Naive thymus-derived CD4-positive, alpha-beta T cell (primary cell): ENCODE results near the gene STEAP3. TPM values are rescaled to one million over a fixed set of nuclear protein-coding genes. Genes with fewer than 3 reads are reported as not detected.
A peak's percentile ranks its signal among the peaks of the same experiment; 100 is the strongest.

Experiments used
- ATAC-seq: fragments of 150-1000 bp; cut with Tn5 transposase; 2 replicates; pipeline ENCODE4 v1.10.0; 2021; ENCODE audit warnings: mild to moderate bottlenecking, moderate library complexity
- CTCF ChIA-PET: fragments of 350-600 bp; sonication (Branson Sonifier 250); formaldehyde crosslinking; loops from one replicate; lab custom pipeline; 2021; ENCODE audit warnings: antibody characterized with exemption; lab: Charles Lee
- POLR2A ChIA-PET: fragments of 350-600 bp; sonication (Branson Sonifier 250); formaldehyde crosslinking; loops from one replicate; lab custom pipeline; 2021; ENCODE audit warnings: antibody characterized with exemption, inconsistent platforms; lab: Charles Lee
- DNase-seq, 9 donors: peaks; one replicate each; pipeline versions ENCODE4 v3.0.0 to v3.0.0-alpha.2; 2020 to 2022; ENCODE audit warnings: mixed read lengths in 1 of 9
- H3K27ac ChIP-seq: one replicate; pipeline ENCODE4 v1.7.0; 2013; ENCODE audit warnings: mild to moderate bottlenecking, low read depth, low read length, moderate library complexity
- H3K27me3 ChIP-seq, 2 donors: one replicate each; pipeline ENCODE4 v1.7.0; 2013; ENCODE audit warnings: low read length in 2 of 2, mild to moderate bottlenecking in 2 of 2, moderate library complexity in 2 of 2; ENCODE audit not compliant: control insufficient read depth in 2 of 2, insufficient read depth in 2 of 2
- H3K36me3 ChIP-seq, 3 experiments: 1 replicate in 2 of 3; 2 replicates in 1 of 3; pipeline ENCODE4 v1.7.0; 2013; ENCODE audit warnings: low read length in 3 of 3, mild to moderate bottlenecking in 3 of 3, moderate library complexity in 1 of 3; ENCODE audit not compliant: insufficient read depth in 3 of 3, control insufficient read depth in 2 of 3
- H3K4me1 ChIP-seq, 2 donors: one replicate each; pipeline ENCODE4 v1.7.0; 2013; ENCODE audit warnings: low read length in 2 of 2, mild to moderate bottlenecking in 2 of 2, moderate library complexity in 1 of 2; ENCODE audit not compliant: control insufficient read depth in 2 of 2, insufficient read depth in 2 of 2
- H3K4me3 ChIP-seq: 2 replicates; pipeline ENCODE4 v1.7.0; 2013; ENCODE audit warnings: mild to moderate bottlenecking, low read length
- H3K9me3 ChIP-seq, 3 experiments: 1 replicate in 2 of 3; 2 replicates in 1 of 3; pipeline ENCODE4 v1.7.0; 2013; ENCODE audit warnings: low read length in 3 of 3; ENCODE audit not compliant: control insufficient read depth in 2 of 3
- H3K27ac Mint-ChIP-seq, 9 donors: one replicate each; pipeline ENCODE4 v1.8.0; 2020 to 2022; ENCODE audit warnings: mixed read lengths in 9 of 9, mild to moderate bottlenecking in 8 of 9, moderate library complexity in 5 of 9, inconsistent platforms in 2 of 9
- H3K27me3 Mint-ChIP-seq, 5 donors: one replicate each; pipeline ENCODE4 v1.8.0; 2021 to 2022; ENCODE audit warnings: mixed read lengths in 5 of 5, mild to moderate bottlenecking in 1 of 5
- H3K36me3 Mint-ChIP-seq, 5 donors: one replicate each; pipeline ENCODE4 v1.8.0; 2020 to 2022; ENCODE audit warnings: mixed read lengths in 5 of 5, mild to moderate bottlenecking in 3 of 5, inconsistent platforms in 1 of 5
- H3K4me1 Mint-ChIP-seq, 7 donors: one replicate each; pipeline ENCODE4 v1.8.0; 2020 to 2022; ENCODE audit warnings: mixed read lengths in 7 of 7, mild to moderate bottlenecking in 3 of 7, inconsistent platforms in 1 of 7
- H3K4me3 Mint-ChIP-seq, 10 donors: one replicate each; pipeline ENCODE4 v1.8.0; 2020 to 2022; ENCODE audit warnings: mild to moderate bottlenecking in 10 of 10, mixed read lengths in 10 of 10, moderate library complexity in 6 of 10, inconsistent platforms in 2 of 10
- H3K9me3 Mint-ChIP-seq, 11 donors: one replicate each; pipeline ENCODE4 v1.8.0; 2020 to 2022; ENCODE audit warnings: mixed read lengths in 11 of 11, mild to moderate bottlenecking in 4 of 11, inconsistent platforms in 1 of 11, moderate library complexity in 1 of 11
- intact Hi-C, 2 donors: fragments of 100-400 bp; cut with micrococcal nuclease; formaldehyde crosslinking; loops; one replicate each; pipeline ENCODE4 v1.15.1; 2023
- polyA plus RNA-seq, 2 donors: library from polyadenylated mRNA; unstranded; fragments of 300-500 nt; fragmentation: Illumina TruSeq; gene quantifications; one replicate each; pipeline ENCODE4 v1.2.3, GENCODE V29; 2021
- total RNA-seq, 6 experiments: library from RNA in 5 of 6; stranded (reverse) in 5 of 6; gene quantifications; 1 replicate in 5 of 6; 2 replicates in 1 of 6; pipeline ENCODE4 v1.2.3 and lab custom pipeline; 2021 to 2026

STEAP3 gene, protein sequence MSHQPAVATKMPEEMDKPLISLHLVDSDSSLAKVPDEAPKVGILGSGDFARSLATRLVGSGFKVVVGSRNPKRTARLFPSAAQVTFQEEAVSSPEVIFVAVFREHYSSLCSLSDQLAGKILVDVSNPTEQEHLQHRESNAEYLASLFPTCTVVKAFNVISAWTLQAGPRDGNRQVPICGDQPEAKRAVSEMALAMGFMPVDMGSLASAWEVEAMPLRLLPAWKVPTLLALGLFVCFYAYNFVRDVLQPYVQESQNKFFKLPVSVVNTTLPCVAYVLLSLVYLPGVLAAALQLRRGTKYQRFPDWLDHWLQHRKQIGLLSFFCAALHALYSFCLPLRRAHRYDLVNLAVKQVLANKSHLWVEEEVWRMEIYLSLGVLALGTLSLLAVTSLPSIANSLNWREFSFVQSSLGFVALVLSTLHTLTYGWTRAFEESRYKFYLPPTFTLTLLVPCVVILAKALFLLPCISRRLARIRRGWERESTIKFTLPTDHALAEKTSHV
- 1 to 10 TPM in 1 of 5 experiments, under 1 TPM in 4; 0.10 to 1.9 (median 0.16) TPM for total RNA-seq
- polyA plus RNA-seq: not detected
- not detected for total RNA-seq (lab: John Stamatoyannopoulos, UW)

DNA sequence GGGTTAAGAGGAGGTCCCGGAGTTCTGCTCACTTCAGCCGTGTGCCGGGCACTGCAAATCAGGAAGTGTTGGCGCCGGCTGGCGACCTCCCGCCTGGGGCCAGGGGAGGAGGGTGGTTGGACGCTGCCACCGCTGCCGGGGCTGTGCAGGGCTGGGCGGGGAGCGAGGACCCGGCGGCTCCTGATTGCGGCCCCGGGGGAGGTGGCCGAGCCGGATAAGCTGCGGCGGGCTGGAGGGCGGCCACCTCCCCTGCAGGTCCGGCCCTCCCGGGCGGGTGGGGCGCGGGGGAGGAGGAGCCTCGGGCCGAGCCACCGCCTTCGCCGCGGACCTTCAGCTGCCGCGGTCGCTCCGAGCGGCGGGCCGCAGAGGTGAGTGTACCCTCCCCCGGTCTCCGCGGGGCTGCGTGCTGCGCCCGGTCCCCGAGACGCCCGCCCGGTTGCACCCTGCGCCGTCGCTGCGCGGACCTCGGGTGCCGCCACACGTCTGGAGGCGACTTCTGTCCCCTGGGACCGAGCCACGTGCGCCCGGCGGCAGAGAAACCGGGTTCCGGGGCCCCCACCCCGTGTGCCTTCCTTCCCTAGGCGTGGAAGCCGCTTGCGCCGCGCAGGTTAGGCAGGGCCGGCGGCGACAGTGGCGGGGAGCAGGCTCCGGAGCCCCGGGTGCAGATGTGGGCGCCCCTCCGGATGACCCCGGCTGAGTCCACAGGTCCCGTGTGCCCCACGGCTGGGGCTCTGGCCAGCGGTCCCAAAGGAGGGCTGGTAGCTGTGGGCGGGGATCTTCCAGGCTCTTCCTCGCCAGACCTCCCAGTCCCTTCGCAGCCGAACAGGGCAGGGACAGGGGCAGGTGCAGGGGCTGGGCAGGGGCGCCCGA lies at the start of gene STEAP3:
TSS of gene STEAP3 (plus strand) at position 314 of the 870 bp plus-strand sequence. CDS start 7,179 bp downstream, outside the sequence.
- Mint-ChIP-seq H3K4me3 (peak within 1 kb of the TSS in 6 of 10 donors; percentile 16 to 75 (median 47)), H3K9me3 (no peaks in the 10 kb centered on the region), H3K4me1 (peaks cover 0 to 2% (median 0%) of the 10 kb centered on the region in 7 donors), H3K27me3 (peaks cover 17 to 51% (median 39%) of the 10 kb centered on the region in 5 donors), H3K36me3 (no peaks in the 10 kb centered on the region), H3K27ac (no peak within 1 kb of the TSS)
- no peaks in the 10 kb centered on the region for H3K9me3 ChIP-seq
- DNase-seq (peak in 1 of 9 donors; percentile 25), ATAC-seq (peak; percentile 58)
- H3K36me3 ChIP-seq: no peaks in the 10 kb centered on the region
- no peaks in the 10 kb centered on the region for H3K4me1 ChIP-seq
- intact Hi-C loops: no loop called here
- H3K27me3 ChIP-seq: peaks cover 0 to 4% of the 10 kb centered on the region in 2 donors
- POLR2A ChIA-PET: no interaction called here
- no peak within 1 kb of the TSS for H3K4me3 ChIP-seq
- CTCF ChIA-PET: no interaction called here
- no peak within 1 kb of the TSS for H3K27ac ChIP-seq

DNA sequence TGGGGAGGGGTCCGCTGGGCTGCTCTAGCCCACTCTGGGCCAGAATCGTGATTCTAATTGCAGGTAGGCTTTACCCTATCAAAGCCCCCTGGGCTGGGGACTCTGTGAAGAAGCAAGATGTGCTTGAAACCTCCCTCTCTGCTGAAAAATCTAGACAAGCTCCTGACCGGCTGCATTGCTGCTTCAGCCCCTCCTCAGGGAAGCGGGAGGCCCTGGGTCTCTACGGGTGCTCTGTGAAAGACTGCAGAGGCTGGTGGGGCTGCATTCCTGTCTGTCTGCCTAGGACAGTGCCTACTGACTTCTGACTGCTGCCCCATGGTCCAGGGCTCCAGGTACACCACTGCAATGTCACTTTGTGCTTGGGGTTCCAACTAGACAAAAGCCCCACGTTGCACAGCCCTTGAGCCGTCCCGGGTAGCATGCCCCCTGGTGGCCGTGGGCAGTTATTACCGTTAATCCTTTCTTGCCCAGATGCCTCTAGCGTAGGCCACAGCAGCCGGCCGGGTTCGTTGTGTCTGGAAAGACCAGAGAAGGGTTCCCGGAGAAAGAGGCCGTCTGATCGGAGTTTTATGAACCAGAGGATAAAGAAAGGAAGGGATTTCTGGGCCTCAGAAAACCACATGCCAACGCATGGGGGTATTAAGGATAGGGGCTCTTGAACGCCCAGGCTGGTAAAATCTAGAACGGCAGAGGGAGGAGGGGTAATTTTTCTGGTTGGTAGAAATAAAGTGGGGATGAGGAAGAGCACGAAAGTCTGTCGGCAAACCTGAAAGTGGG lies 49.2 kb upstream of the STEAP3 start:
- Mint-ChIP-seq H3K27ac (peak overlapping the region in 1 of 9 donors; percentile 9), H3K9me3 (no peaks in the 10 kb centered on the region), H3K36me3 (no peaks in the 10 kb centered on the region), H3K4me1 (no peaks in the 10 kb centered on the region), H3K27me3 (peaks cover 0 to 2% (median 0%) of the 10 kb centered on the region in 5 donors), H3K4me3 (no peak overlapping the region)
- H3K27ac ChIP-seq: no peak overlapping the region
- intact Hi-C loops: loop anchor here (1.0 kb wide), 2 partner anchors 48 to 293 kb away; no protein-coding TSS in a partner anchor
- ChIA-PET POLR2A (no interaction called here), CTCF (interaction anchor here (0.9 to 1.4 kb wide), 3 partner anchors 23 to 294 kb away, joined by 3 read pairs; no protein-coding TSS in a partner anchor)
- H3K4me3 ChIP-seq: no peak overlapping the region
- no peaks in the 10 kb centered on the region for H3K4me1 ChIP-seq
- peak in 8 of 9 donors; percentile 9 to 53 (median 46) for DNase-seq
- peak; percentile 76 for ATAC-seq
- no peaks in the 10 kb centered on the region for H3K27me3 ChIP-seq
- H3K9me3 ChIP-seq: no peaks in the 10 kb centered on the region
- no peaks in the 10 kb centered on the region for H3K36me3 ChIP-seq

DNA sequence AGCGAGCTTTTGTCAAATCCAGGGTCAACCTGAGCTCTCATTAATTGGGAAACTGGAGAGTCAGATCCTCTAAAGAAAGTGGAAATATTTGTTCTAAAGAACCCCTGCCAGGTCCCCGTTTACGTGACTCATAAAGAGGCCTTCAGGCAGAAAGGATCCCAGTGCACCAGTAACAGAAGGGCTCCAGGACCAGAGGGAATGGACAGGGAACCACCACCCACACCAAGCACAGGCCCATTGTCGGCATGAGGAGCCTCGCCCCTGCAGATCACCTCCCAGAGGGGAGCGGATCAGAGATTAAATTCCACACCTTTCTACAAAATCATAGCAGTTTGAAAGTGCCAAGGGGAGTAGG lies 48.7 kb upstream of the STEAP3 start:
- Histone ChIP-seq H3K4me3 (no peak overlapping the region), H3K27ac (no peak overlapping the region), H3K27me3 (no peaks in the 10 kb centered on the region), H3K9me3 (no peaks in the 10 kb centered on the region), H3K36me3 (no peaks in the 10 kb centered on the region), H3K4me1 (no peaks in the 10 kb centered on the region)
- intact Hi-C loops: loop anchor here (1.0 kb wide), 2 partner anchors 49 to 294 kb away; no protein-coding TSS in a partner anchor
- no peaks in the 10 kb centered on the region for H3K4me1 Mint-ChIP-seq
- peak overlapping the region in 1 of 9 donors; percentile 9 for H3K27ac Mint-ChIP-seq
- H3K27me3 Mint-ChIP-seq: no peaks in the 10 kb centered on the region
- ATAC-seq: no peak
- H3K9me3 Mint-ChIP-seq: no peaks in the 10 kb centered on the region
- DNase-seq: no peak
- no peak overlapping the region for H3K4me3 Mint-ChIP-seq
- ChIA-PET POLR2A (no interaction called here), CTCF (interaction anchor here (0.9 to 1.3 kb wide), 2 partner anchors 24 to 293 kb away, joined by 3 read pairs; no protein-coding TSS in a partner anchor)
- H3K36me3 Mint-ChIP-seq: no peaks in the 10 kb centered on the region

DNA sequence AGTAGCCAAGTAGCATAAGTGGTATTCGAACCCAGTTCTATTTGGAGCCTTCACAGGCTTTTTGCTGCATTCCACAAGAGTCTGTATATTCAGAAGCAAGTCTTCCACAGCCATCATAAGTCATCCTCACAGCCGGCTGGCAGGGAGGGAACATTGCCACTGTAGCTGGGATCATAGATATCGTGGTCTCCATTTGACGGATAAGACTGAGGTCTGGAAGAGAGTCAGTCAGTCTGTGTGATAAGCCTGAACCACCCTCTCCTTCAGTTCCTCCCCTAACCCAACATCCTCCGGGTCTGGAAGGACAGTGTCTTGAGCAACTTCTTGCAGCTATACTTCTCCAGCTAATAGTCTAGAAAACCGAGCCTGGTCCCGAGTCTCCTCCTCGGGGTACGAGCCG lies 48.1 kb upstream of the STEAP3 start:
- Histone ChIP-seq H3K36me3 (no peaks in the 10 kb centered on the region), H3K4me1 (no peaks in the 10 kb centered on the region), H3K9me3 (no peaks in the 10 kb centered on the region), H3K27me3 (no peaks in the 10 kb centered on the region), H3K4me3 (no peak overlapping the region), H3K27ac (no peak overlapping the region)
- no peaks in the 10 kb centered on the region for H3K4me1 Mint-ChIP-seq
- no peaks in the 10 kb centered on the region for H3K9me3 Mint-ChIP-seq
- DNase-seq (no peak), ATAC-seq (no peak)
- POLR2A ChIA-PET: no interaction called here
- no peaks in the 10 kb centered on the region for H3K27me3 Mint-ChIP-seq
- H3K27ac Mint-ChIP-seq: no peak overlapping the region
- H3K36me3 Mint-ChIP-seq: no peaks in the 10 kb centered on the region
- no peak overlapping the region for H3K4me3 Mint-ChIP-seq
- intact Hi-C loops: no loop called here
- CTCF ChIA-PET: interaction anchor here (1.0 to 1.3 kb wide), 2 partner anchors 24 to 294 kb away, joined by 3 to 8 read pairs; no protein-coding TSS in a partner anchor

DNA sequence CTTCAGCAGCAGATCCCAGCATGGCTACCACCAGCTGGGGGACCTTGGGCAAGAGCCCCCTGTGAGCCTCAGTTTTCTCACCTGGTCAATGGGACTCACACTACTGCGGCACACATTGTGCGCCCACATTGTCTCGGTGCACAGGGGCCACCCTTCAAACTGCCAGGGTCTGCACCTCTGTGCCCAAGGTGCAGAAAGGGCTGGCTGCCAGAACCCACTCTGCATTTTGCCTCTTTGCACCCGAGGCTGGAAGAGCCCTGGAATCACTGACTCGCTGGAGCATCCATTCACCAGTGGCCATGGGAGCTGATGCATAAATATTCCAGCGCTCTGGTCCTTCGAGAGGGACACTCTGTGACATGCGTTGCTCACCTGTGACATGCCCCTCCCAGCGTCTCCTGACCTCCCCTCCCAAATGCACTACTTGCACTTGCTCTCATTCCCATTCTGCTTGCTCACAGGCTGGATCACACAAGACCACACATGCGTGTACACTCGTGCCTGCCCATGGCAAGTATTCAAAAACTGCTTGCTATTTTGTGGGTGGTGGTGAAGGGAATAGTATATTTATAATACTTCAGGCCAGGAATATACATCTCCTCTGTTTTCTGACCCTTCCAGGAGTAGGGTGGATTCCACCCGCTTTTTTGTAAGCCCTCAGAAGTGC lies 46.3 kb upstream of the STEAP3 start:
- Histone ChIP-seq H3K4me1 (no peaks in the 10 kb centered on the region), H3K36me3 (no peaks in the 10 kb centered on the region), H3K4me3 (no peak overlapping the region), H3K9me3 (no peaks in the 10 kb centered on the region), H3K27me3 (no peaks in the 10 kb centered on the region), H3K27ac (no peak overlapping the region)
- Mint-ChIP-seq H3K9me3 (no peaks in the 10 kb centered on the region), H3K27ac (no peak overlapping the region), H3K36me3 (no peaks in the 10 kb centered on the region), H3K4me3 (no peak overlapping the region), H3K4me1 (no peaks in the 10 kb centered on the region), H3K27me3 (no peaks in the 10 kb centered on the region)
- ChIA-PET POLR2A (no interaction called here), CTCF (no interaction called here)
- DNase-seq (no peak), ATAC-seq (no peak)
- intact Hi-C loops: no loop called here

DNA sequence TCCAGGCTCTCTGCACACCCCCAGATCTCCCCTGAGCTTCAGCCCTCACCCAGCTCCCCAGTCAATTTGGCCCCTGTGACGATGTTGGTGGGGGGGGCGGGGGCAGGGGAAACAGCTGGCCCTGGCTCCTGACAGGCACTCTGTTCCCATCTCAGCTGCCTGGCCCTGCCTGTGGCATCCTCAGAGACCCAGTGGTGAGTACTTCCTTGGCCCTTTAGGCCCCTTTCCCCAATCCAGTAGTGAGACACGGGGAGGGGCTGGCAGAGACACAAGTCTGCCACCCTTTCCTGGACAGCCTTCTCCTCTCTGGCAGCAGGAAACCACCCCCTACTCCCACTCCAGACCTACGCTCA lies 45.8 kb upstream of the STEAP3 start:
- Histone ChIP-seq H3K4me3 (no peak overlapping the region), H3K36me3 (no peaks in the 10 kb centered on the region), H3K4me1 (no peaks in the 10 kb centered on the region), H3K27me3 (no peaks in the 10 kb centered on the region), H3K9me3 (no peaks in the 10 kb centered on the region), H3K27ac (no peak overlapping the region)
- CTCF ChIA-PET: no interaction called here
- ATAC-seq (no peak), DNase-seq (no peak)
- Mint-ChIP-seq H3K4me1 (no peaks in the 10 kb centered on the region), H3K9me3 (no peaks in the 10 kb centered on the region), H3K27me3 (no peaks in the 10 kb centered on the region), H3K36me3 (no peaks in the 10 kb centered on the region), H3K27ac (no peak overlapping the region), H3K4me3 (no peak overlapping the region)
- POLR2A ChIA-PET: no interaction called here
- intact Hi-C loops: no loop called here
